BE2C (cell line): Measurements from ENCODE around the gene TMEM200A.

Experiments
- DNase-seq: peaks from one replicate; pipeline ENCODE4 v3.0.0-alpha.2; 2020
- H3K27me3 ChIP-seq: fragments of 250-450 bp; sonication (Bioruptor Pico); 2 replicates; pipeline ENCODE4 v1.5.1; 2020; ENCODE audit warnings: mild to moderate bottlenecking
- H3K36me3 ChIP-seq: fragments of 250-450 bp; sonication (Bioruptor Pico); 2 replicates; pipeline ENCODE4 v1.5.1; 2020; ENCODE audit warnings: mild to moderate bottlenecking
- H3K4me1 ChIP-seq: fragments of 250-450 bp; sonication (Bioruptor Pico); 2 replicates; pipeline ENCODE4 v1.5.1; 2020
- H3K4me3 ChIP-seq: 2 replicates; pipeline ENCODE4 v1.5.1; 2011; ENCODE audit warnings: low read depth, low read length
- H3K9me3 ChIP-seq: fragments of 250-450 bp; sonication (Bioruptor Pico); 2 replicates; pipeline ENCODE4 v1.5.1; 2020
- TF ChIP-seq, protein P1 (sequence below): IDR thresholded peaks from 2 replicates; pipeline ENCODE4 v1.5.1; 2012; ENCODE audit warnings: mild to moderate bottlenecking, low read depth, low read length

The TMEM200A gene

DNA sequence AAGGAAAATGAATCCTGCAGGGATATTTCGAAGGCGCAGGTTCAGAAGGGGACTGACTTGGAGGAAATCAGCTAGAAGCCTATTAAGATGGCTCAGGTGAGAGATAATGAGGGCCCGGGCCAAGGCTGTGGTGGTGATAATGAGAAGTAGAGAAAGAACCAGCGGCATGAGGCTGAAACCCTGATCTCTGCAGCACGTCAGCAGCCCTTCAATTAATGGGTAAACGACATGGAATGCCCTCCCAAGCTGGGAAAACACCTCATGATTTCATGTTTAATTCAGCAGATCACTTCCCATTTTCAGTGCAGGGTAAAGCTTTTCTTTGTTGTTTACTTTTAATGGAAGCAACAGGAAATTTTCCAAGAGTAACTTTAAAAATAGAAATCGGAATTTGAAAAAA, 104.9 kb downstream of the TMEM200A start:
- H3K27me3 ChIP-seq, result no peaks in the 10 kb centered on the region
- H3K36me3 ChIP-seq, result no peaks in the 10 kb centered on the region
- H3K9me3 ChIP-seq, result no peaks in the 10 kb centered on the region
- H3K4me1 ChIP-seq, result no peaks in the 10 kb centered on the region
- TF ChIP-seq, protein P1, sequence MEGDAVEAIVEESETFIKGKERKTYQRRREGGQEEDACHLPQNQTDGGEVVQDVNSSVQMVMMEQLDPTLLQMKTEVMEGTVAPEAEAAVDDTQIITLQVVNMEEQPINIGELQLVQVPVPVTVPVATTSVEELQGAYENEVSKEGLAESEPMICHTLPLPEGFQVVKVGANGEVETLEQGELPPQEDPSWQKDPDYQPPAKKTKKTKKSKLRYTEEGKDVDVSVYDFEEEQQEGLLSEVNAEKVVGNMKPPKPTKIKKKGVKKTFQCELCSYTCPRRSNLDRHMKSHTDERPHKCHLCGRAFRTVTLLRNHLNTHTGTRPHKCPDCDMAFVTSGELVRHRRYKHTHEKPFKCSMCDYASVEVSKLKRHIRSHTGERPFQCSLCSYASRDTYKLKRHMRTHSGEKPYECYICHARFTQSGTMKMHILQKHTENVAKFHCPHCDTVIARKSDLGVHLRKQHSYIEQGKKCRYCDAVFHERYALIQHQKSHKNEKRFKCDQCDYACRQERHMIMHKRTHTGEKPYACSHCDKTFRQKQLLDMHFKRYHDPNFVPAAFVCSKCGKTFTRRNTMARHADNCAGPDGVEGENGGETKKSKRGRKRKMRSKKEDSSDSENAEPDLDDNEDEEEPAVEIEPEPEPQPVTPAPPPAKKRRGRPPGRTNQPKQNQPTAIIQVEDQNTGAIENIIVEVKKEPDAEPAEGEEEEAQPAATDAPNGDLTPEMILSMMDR, result no peak
- DNase-seq, result no peak
- H3K4me3 ChIP-seq, result no peak overlapping the region

DNA sequence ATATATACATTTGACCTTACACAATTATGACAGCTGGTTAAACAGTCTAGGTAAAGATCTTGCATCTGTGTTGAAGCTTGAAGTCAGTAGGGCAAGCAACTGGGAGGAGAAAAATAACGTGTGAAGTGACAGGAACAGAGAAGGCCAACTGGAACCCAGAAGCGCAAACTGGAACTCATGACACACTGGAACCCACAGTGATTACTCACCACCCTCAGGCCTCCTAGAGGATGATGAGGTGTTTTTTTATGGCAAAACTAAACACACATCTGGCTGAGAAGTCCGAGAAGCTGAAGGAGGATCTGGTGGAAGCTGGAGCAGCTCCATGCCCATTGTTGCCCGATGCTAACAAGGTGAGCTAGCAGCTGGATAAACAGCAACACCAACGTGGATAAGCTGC, 108.1 kb downstream of the TMEM200A start:
- no peak for DNase-seq
- H3K4me1 ChIP-seq, result no peaks in the 10 kb centered on the region
- TF ChIP-seq, protein P1, result no peak

DNA sequence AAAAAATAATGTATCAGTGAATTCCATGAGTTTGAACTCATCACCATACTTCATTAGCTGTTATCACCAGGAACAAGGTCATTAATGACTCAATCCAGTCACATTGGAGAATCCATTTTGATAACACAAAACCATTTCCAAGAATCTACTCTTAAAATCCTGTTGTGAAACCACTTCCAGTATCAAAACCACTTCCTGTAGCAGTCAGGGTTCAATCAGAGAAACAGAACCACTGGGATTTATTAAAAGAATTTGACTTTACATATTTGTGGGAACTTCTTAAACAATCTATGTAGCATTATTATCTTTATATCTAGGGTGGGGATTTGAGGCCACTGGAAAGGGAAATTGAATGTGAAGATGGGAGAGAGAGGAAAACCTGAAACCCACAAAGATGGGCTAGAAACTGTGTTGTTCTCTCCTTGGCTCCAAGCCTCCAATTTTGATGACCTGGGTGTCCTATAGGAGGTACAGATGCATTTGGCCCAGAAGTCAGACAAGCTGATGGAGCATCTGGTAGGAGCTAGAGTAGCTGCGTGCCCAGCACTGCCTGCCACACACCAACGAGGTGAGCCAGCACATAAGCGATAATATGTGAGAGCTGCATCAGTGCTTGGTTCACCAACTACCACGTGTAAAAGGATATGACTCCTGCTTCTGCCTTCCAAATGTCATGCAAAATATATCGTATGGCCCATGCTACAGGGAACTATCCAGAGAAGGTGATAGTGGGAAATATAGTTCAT, 117.0 kb downstream of the TMEM200A start:
- H3K27me3 ChIP-seq, result no peaks in the 10 kb centered on the region

More for the DNA sequence above, 108.1 kb downstream of the TMEM200A start:
- Histone ChIP-seq H3K9me3 (no peaks in the 10 kb centered on the region), H3K27me3 (no peaks in the 10 kb centered on the region), H3K36me3 (no peaks in the 10 kb centered on the region), H3K4me3 (no peak overlapping the region)

DNA sequence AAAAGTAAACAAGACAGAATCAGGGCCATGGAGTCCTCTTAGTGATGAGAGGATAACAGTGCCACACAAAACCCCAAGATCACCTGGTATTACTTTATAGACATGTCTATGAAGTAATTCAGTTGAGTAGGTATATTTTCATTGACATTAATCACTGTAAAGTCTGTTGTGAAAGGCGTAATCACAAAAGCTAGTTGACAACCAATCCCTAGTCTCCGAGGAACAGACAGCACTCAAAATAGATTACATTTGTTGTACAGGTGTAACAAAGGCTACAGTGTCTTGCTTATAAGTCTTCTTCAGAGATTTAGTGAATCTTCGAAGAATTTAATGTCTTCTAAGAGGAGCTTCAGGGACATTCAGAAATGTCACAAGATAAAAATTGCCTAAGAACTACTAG, 120.1 kb downstream of the TMEM200A start:
- H3K9me3 ChIP-seq, result no peaks in the 10 kb centered on the region
- TF ChIP-seq, protein P1, result no peak
- no peaks in the 10 kb centered on the region for H3K4me1 ChIP-seq
- no peaks in the 10 kb centered on the region for H3K27me3 ChIP-seq
- no peaks in the 10 kb centered on the region for H3K36me3 ChIP-seq
- no peak for DNase-seq
- no peak overlapping the region for H3K4me3 ChIP-seq

More for the DNA sequence above, 117.0 kb downstream of the TMEM200A start:
- Histone ChIP-seq H3K9me3 (no peaks in the 10 kb centered on the region), H3K4me3 (no peak overlapping the region), H3K36me3 (no peaks in the 10 kb centered on the region), H3K4me1 (no peaks in the 10 kb centered on the region)
- DNase-seq, result no peak
- TF ChIP-seq, protein P1, result no peak

DNA sequence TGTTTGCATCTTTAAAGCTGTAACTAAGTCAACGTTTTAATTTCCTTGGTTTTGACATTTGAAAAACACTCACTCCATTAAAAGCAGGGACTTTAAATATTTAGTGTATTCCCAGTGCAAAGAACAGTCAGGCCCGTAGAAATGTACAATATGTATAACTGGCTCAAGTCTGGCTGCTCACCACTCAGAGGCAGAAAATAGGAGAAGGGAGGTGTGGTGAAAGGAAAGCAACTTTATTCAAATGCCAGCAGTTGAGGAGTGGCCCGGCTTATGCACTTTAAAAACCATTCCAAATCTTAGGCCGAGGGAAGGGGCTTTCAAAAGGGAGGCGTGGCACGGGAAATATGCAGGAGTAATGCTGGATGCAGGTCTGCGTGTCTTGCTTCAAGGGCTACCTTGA, 120.6 kb downstream of the TMEM200A start:
- no peaks in the 10 kb centered on the region for H3K36me3 ChIP-seq
- no peak overlapping the region for H3K4me3 ChIP-seq
- H3K9me3 ChIP-seq, result no peaks in the 10 kb centered on the region
- TF ChIP-seq, protein P1, result no peak
- H3K27me3 ChIP-seq, result no peaks in the 10 kb centered on the region
- no peaks in the 10 kb centered on the region for H3K4me1 ChIP-seq
- no peak for DNase-seq

DNA sequence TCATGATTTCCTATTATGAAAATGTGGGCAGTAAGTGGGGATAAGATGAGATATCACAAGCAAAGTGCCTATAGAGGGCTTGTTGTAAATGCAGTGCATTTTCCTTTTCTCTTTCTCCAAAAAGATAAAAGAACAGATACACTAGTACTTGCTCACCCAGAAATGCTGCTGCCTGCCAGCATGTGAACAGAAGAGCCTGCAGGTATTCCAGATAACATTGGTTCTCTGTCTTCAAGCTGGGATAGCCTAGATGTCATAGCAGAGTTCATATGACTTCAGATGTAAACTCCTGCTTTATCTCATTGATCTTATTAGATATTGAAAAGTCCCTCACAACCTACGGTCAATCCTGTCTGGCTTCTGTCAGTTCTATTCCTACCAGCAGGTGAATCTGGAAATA, 123.7 kb downstream of the TMEM200A start:
- Histone ChIP-seq H3K4me3 (no peak overlapping the region), H3K27me3 (no peaks in the 10 kb centered on the region), H3K4me1 (no peaks in the 10 kb centered on the region), H3K36me3 (no peaks in the 10 kb centered on the region), H3K9me3 (no peaks in the 10 kb centered on the region)
- no peak for DNase-seq
- TF ChIP-seq, protein P1, result no peak
